ENCODE data around the gene STK25. TPM values are rescaled to one million over a fixed set of nuclear protein-coding genes. Genes with fewer than 3 reads are reported as not detected.

STK25 gene
- total RNA-seq, 1 experiment from 2014 or later, result 159 TPM

GRCh38 chr2:241482126-241482955, 26.0 kb downstream of the STK25 start:
- no TSS peak for BruUV-seq (replicated peaks)
- intact Hi-C loops (cut with micrococcal nuclease; ENCODE audit: unreplicated experiment), result no loop called here
- CTCF ChIA-PET, result no interaction called here
- H3K9me3 Mint-ChIP-seq (ENCODE audit: low read depth, unreplicated experiment), result no peaks in the 10 kb centered on the region
- no peak overlapping the region for H3K27ac Mint-ChIP-seq (ENCODE audit: unreplicated experiment)
- H3K4me3 Mint-ChIP-seq (ENCODE audit: low read depth, unreplicated experiment), result no peak overlapping the region
- H3K4me1 Mint-ChIP-seq (ENCODE audit: low read depth, unreplicated experiment), result no peaks in the 10 kb centered on the region
- DNase-seq, result no peak
- TF ChIP-seq CTCF (IDR thresholded peaks at IDR 0.05; ENCODE audit: unreplicated experiment), result no peak
- no peaks in the 10 kb centered on the region for H3K27me3 Mint-ChIP-seq (ENCODE audit: unreplicated experiment)
- peaks cover 20% of the 10 kb centered on the region for H3K36me3 Mint-ChIP-seq (ENCODE audit: insufficient read depth, unreplicated experiment)

GRCh38 chr2:241481687-241482086, 26.7 kb downstream of the STK25 start:
- Mint-ChIP-seq H3K36me3 (ENCODE audit: insufficient read depth, unreplicated experiment) (peaks cover 15% of the 10 kb centered on the region), H3K27me3 (ENCODE audit: unreplicated experiment) (no peaks in the 10 kb centered on the region), H3K9me3 (ENCODE audit: low read depth, unreplicated experiment) (no peaks in the 10 kb centered on the region), H3K4me3 (ENCODE audit: low read depth, unreplicated experiment) (no peak overlapping the region), H3K27ac (ENCODE audit: unreplicated experiment) (no peak overlapping the region), H3K4me1 (ENCODE audit: low read depth, unreplicated experiment) (no peaks in the 10 kb centered on the region)
- no peak for DNase-seq
- no peak for TF ChIP-seq CTCF (IDR thresholded peaks at IDR 0.05; ENCODE audit: unreplicated experiment)
- intact Hi-C loops (cut with micrococcal nuclease; ENCODE audit: unreplicated experiment), result no loop called here
- no TSS peak for BruUV-seq (replicated peaks)
- CTCF ChIA-PET, result no interaction called here

- no peak overlapping the region for H3K4me3 Mint-ChIP-seq (ENCODE audit: low read depth, unreplicated experiment)
- BruUV-seq (replicated peaks), result no TSS peak
- no peak for DNase-seq
- H3K27ac Mint-ChIP-seq (ENCODE audit: unreplicated experiment), result no peak overlapping the region
- no peaks in the 10 kb centered on the region for H3K4me1 Mint-ChIP-seq (ENCODE audit: low read depth, unreplicated experiment)
- TF ChIP-seq CTCF (IDR thresholded peaks at IDR 0.05; ENCODE audit: unreplicated experiment), result no peak
- H3K27me3 Mint-ChIP-seq (ENCODE audit: unreplicated experiment), result no peaks in the 10 kb centered on the region
- CTCF ChIA-PET, result no interaction called here
- intact Hi-C loops (cut with micrococcal nuclease; ENCODE audit: unreplicated experiment), result no loop called here
- peaks cover 6% of the 10 kb centered on the region for H3K36me3 Mint-ChIP-seq (ENCODE audit: insufficient read depth, unreplicated experiment)
- no peaks in the 10 kb centered on the region for H3K9me3 Mint-ChIP-seq (ENCODE audit: low read depth, unreplicated experiment)
Observed at GRCh38 chr2:241479026-241479898, 29.1 kb downstream of the STK25 start.

- Mint-ChIP-seq H3K4me1 (ENCODE audit: low read depth, unreplicated experiment) (no peaks in the 10 kb centered on the region), H3K36me3 (ENCODE audit: insufficient read depth, unreplicated experiment) (peaks cover 6% of the 10 kb centered on the region), H3K4me3 (ENCODE audit: low read depth, unreplicated experiment) (no peak overlapping the region), H3K9me3 (ENCODE audit: low read depth, unreplicated experiment) (no peaks in the 10 kb centered on the region), H3K27ac (ENCODE audit: unreplicated experiment) (no peak overlapping the region), H3K27me3 (ENCODE audit: unreplicated experiment) (no peaks in the 10 kb centered on the region)
- CTCF ChIA-PET, result interaction anchor here (0.6 kb wide), 1 partner anchor 60 kb away, joined by 3 read pairs; no protein-coding TSS in a partner anchor
- no peak for DNase-seq
- no TSS peak for BruUV-seq (replicated peaks)
- TF ChIP-seq CTCF (IDR thresholded peaks at IDR 0.05; ENCODE audit: unreplicated experiment), result no peak
- intact Hi-C loops (cut with micrococcal nuclease; ENCODE audit: unreplicated experiment), result no loop called here
Observed at GRCh38 chr2:241478166-241478565, 30.2 kb downstream of the STK25 start.
